GM12891 (cell line): ENCODE results near the gene IL1RL1.

Experiments used
- POLR2A ChIP-seq: IDR thresholded peaks from 2 replicates; pipeline ENCODE4 v1.6.1; 2011; ENCODE audit warnings: low read depth, low read length, control low read depth
- POLR2AphosphoS5 ChIP-seq: IDR thresholded peaks from 2 replicates; pipeline ENCODE4 v1.6.1; 2011; ENCODE audit warnings: low read depth, low read length, control low read depth
- TAF1 ChIP-seq: IDR thresholded peaks from 2 replicates; pipeline ENCODE4 v1.6.1; 2011; ENCODE audit warnings: low read depth, low read length, control low read depth

DNA sequence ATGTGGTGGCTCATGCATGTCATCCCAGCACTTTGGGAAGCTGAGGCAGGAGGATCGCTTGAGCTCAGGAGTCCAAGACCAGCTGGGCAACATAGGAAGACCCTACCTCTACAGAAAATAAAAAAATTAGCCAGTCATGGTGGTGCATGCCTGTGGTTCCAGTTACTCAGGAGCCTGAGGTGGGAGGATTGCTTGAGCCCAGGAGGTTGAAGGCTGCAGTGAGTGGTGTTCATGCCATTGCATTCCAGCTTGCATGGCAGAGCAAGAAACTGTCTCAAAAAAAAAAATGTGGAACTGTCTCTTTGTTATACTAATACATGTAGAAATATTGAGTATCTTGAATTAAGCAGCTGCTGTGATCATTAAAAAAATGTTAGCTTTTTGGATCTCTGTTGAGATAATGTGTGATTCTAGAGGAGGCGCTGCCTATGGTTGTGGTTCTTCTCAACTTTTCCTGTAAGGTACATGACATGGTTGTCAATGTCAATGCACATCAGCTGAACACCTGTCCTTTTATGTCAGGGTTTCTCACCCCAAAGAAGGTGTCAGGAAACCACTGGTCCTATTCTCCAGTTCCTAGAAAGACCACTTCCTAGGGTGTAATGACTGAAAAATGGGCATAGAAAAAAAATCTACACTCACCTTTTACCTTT is 34.7 kb upstream of the IL1RL1 start:
- TF ChIP-seq TAF1 (no peak), POLR2A (no peak), POLR2AphosphoS5 (no peak)
